HG03064 (cell line): Measurements from ENCODE around the gene ZGPAT.

Experiments
- ATAC-seq: cut with Tn5 transposase; IDR thresholded peaks from one replicate; pipeline ENCODE4 v1.9.1; 2021; ENCODE audit warnings: low read depth; ENCODE audit not compliant: unreplicated experiment

Gene ZGPAT

DNA sequence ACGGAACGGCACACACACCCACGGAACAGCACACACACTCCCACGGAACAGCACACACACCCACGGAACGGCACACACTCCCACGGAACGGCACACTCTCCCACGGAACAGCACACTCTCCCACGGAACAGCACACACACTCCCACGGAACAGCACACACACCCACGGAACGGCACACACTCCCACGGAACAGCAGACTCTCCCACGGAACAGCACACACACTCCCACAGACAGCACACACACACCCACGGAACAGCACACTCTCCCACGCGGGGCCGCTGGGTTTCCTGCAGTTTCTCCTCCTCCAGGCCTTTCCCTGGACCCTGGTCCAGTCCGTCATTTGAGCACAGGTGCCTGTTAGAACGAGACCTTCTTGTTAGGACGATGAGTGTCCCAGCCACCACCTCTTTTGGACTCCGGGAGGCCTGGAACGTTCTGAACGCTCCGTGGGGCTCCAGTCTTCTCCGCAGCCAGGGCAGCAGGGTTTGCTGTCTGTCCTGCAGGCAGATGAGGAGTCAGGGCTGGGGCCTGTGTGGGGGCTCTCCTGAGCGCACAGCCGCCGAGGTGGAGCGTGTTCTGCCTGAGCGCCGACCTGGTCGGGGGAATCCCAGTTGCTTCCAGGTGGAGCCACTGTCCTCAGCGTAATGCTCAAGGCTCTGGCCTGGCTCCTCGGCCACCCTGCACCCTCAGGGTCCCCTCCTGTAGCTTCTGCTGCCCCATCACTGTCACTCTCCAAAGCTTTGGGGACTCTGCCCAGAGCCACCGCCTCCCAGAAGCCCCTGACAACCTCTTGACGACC, 29.0 kb upstream of the ZGPAT start:
- ATAC-seq, result no peak

- ATAC-seq, result no peak
Observed at GRCh38 chr20:63679799-63680305, 28.0 kb upstream of the ZGPAT start.

GRCh38 chr20:63680427-63680826, 27.4 kb upstream of the ZGPAT start:
- ATAC-seq, result no peak

DNA sequence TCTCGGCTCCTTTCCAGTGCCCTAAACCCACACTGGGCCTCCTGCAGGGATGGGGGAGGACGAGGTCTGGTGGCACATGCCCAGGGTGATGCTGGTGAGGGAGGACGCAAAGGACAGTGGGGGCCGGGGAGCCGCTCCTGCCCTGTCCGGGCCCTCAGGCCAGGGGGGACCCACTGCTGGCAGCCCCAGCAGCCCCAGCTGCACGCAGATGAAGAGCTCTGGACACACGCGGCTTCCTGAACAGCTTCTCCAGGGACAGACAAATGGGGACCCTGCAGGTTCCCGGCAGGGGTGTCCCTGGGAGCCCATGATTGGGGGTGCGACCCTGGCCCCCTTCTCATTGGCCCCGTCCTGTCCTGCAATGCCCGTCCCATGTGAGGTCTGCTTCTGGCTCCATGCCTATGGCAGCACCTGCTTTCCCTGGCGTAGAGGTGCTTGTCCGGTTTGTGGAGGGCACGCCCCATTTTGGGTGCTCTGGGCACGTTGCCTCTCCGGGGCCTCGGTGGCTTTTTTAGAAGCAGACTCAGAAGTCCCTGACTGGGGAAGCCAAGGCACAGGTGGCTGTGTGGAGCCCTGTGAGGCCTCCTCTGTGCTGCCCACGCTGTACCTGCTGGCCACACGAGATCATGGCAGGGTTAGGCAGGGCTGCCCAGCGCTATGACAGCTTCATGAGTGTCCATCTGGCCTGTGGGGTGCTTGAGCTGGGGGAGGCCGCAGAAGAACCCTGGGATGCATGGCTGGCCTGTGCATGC, 26.8 kb upstream of the ZGPAT start:
- no peak for ATAC-seq

DNA sequence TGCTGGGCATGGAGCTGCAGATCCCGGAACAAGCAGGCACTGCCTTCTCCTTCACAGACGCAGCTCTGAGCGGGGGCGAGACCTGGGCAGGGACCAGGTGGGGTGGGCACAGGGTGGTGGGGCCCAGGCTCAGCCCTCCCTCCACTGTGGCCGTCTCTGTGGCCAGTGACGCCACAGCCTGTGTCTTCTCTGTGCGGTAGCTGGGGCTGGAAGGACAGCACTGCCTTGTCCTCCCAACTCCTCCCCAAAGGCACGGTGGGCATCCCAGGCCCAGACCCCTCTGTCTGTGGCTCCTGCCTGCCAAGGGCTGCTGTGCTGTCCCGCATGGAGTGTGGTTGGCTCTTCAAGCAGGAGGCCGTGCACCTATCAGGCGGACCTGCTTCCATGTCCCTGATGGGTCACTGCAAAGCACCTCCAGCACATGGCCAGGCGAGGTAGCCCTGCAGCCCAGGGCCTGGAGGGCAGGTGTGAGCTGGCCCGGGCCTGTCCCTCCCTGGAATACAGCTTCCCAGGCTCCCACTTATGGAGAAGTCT, 26.2 kb upstream of the ZGPAT start:
- no peak for ATAC-seq

DNA sequence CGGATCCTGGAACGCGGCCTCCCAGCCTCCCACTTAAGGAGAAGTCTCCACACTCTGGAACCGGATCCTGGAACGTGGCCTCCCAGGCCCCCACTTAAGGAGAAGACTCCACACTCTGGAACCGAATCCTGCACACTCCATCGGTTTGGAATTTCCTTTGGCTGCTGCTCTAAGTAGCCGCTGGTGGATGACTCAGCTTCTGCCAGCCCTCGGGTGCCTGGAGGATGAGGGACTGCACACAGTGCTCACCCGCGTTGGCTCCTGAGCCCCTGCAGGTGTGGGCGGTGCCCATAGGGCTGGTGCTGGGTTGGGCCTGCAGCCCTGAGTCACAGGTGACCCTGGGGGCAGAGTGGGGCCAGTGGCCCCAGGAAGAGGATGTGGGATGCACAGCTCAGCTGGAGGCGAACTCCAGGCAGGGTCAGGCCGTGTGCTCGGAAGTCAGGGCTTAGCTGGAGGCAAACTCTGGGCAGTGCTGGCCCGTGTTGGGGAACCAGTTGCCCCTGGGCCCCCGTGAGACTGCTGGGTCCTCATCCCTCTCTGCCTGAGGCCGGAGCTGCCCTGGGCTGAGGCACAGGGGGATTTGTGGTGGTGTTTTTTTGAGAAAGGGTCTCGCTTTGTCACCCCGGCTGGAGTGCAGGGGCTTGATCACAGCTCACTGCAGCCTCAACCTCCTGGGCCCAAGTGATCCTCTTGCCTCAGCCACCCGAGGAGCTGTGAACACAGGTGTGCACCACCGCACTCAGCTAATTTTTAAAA, 25.3 kb upstream of the ZGPAT start:
- no peak for ATAC-seq

- no peak for ATAC-seq
Observed at GRCh38 chr20:63685269-63686026, 22.4 kb upstream of the ZGPAT start.

DNA sequence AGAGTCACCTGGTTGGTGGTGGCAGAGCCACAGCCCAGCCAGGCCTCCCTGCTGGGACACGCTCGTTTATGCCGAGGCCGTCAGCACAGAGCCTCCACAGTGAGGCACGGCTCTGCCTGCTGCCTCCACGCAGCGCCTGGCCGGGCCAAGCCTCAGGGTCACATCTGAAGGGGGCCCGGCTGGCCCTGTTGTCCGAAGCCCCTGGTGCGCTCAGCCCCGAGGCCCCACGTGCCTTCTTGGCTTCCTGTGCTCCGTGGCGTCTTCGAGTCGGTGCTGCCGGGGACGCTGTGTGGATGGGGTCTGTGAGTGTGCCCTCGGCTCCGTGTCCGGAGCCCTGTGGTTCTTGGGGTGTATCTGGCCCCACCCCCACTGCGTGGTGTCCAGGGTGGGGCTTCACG, 21.7 kb upstream of the ZGPAT start:
- no peak for ATAC-seq

GRCh38 chr20:63686492-63687321, 21.1 kb upstream of the ZGPAT start:
- ATAC-seq, result no peak

- no peak for ATAC-seq
Observed at GRCh38 chr20:63687419-63688178, 20.2 kb upstream of the ZGPAT start.

DNA sequence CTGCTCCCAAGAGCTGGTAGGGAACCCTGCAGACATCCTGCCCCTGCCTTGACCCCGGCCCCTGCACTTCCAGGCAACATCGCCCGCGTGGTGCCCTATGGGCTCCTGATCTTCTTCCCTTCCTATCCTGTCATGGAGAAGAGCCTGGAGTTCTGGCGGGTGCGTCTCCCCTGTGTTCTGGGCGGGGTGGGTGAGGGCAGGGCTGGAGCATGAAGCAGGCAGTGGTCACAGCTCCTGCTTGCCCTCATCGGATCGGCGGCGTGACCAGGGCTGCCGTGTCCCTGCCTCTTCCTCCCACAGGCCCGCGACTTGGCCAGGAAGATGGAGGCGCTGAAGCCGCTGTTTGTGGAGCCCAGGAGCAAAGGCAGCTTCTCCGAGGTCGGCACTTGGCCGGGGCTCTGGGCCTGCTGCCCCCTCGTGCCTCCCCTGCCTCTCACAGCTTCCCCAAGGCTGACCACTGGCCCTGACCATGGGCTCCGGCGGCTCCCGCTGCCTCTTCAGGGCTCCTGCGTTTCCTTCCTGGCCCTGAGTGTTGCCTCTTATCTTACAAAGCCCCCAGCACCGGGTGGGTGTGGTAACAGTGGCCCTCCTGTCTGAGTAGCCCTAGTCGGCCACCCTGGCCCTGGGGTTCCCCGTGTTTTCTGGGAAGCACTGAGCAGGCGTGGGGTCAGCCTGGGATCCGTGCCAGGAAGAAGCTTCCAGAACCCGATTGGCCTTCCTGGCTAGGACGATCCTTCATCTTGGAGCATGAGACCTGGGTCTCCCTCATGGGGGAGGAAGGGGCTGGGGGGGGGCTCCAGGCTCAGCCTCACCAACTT, 19.4 kb upstream of the ZGPAT start:
- no peak for ATAC-seq

- ATAC-seq, result no peak
Observed at GRCh38 chr20:63689046-63690002, 18.5 kb upstream of the ZGPAT start.

- no peak for ATAC-seq
Observed at GRCh38 chr20:63690003-63690897, 17.6 kb upstream of the ZGPAT start.

GRCh38 chr20:63690898-63691710, 16.7 kb upstream of the ZGPAT start:
- no peak for ATAC-seq
